ENCODE measurements around the gene DOCK11.

GRCh38 chrX:118724365-118724764 is 228.8 kb downstream of the DOCK11 start:
- no peak for TF ChIP-seq RFX5 (IDR thresholded peaks at IDR 0.05; ENCODE audit: low read depth, low read length)
- TF ChIP-seq, protein P1, sequence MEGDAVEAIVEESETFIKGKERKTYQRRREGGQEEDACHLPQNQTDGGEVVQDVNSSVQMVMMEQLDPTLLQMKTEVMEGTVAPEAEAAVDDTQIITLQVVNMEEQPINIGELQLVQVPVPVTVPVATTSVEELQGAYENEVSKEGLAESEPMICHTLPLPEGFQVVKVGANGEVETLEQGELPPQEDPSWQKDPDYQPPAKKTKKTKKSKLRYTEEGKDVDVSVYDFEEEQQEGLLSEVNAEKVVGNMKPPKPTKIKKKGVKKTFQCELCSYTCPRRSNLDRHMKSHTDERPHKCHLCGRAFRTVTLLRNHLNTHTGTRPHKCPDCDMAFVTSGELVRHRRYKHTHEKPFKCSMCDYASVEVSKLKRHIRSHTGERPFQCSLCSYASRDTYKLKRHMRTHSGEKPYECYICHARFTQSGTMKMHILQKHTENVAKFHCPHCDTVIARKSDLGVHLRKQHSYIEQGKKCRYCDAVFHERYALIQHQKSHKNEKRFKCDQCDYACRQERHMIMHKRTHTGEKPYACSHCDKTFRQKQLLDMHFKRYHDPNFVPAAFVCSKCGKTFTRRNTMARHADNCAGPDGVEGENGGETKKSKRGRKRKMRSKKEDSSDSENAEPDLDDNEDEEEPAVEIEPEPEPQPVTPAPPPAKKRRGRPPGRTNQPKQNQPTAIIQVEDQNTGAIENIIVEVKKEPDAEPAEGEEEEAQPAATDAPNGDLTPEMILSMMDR (conservative IDR thresholded peaks at IDR 0.05; ENCODE audit: low read depth, low read length): no peak
- no peak for TF ChIP-seq SMC3 (IDR thresholded peaks at IDR 0.05; ENCODE audit: low read depth, low read length)
- TF ChIP-seq POLR2A (IDR thresholded peaks at IDR 0.05; ENCODE audit: low read depth, low read length): no peak
- no peak for TF ChIP-seq CHD1 (IDR thresholded peaks at IDR 0.05; ENCODE audit: low read depth, low read length)
- TF ChIP-seq NFE2L2 (IDR thresholded peaks at IDR 0.05; ENCODE audit: low read depth, low read length): no peak
- no peak for TF ChIP-seq RAD21 (IDR thresholded peaks at IDR 0.05; ENCODE audit: low read length)
- TF ChIP-seq, protein P2, sequence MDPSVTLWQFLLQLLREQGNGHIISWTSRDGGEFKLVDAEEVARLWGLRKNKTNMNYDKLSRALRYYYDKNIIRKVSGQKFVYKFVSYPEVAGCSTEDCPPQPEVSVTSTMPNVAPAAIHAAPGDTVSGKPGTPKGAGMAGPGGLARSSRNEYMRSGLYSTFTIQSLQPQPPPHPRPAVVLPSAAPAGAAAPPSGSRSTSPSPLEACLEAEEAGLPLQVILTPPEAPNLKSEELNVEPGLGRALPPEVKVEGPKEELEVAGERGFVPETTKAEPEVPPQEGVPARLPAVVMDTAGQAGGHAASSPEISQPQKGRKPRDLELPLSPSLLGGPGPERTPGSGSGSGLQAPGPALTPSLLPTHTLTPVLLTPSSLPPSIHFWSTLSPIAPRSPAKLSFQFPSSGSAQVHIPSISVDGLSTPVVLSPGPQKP (IDR thresholded peaks at IDR 0.05; ENCODE audit: borderline replicate concordance, low read depth, low read length): no peak
- no peak for TF ChIP-seq RCOR1 (IDR thresholded peaks at IDR 0.05; ENCODE audit: insufficient replicate concordance, low read length)
- TF ChIP-seq MXI1 (IDR thresholded peaks at IDR 0.05; ENCODE audit: borderline replicate concordance, low read depth, low read length): no peak
